Measurements from ENCODE around the gene MFNG. TPM values are rescaled to one million over a fixed set of nuclear protein-coding genes. Genes with fewer than 3 reads are reported as not detected.

MFNG gene
- total and polyA plus RNA-seq, 2 donors (not counting 1 experiment from before 2014, with no cell fraction given), result 0.15 TPM; not detected in 1

GRCh38 chr22:37451218-37451617 lies 35.0 kb downstream of the MFNG start:
- Histone ChIP-seq H3K4me1 (ENCODE audit: control insufficient read depth, extremely low read depth, insufficient read depth, low read length) (peaks cover 18% of the 10 kb centered on the region), H4K20me1 (ENCODE audit: control insufficient read depth, extremely low read depth, insufficient read depth, low read length) (no peaks in the 10 kb centered on the region), H3K9ac (ENCODE audit: insufficient read depth, low read length) (no peak overlapping the region), H3K27ac (ENCODE audit: insufficient read depth, low read length) (no peak overlapping the region), H3K27me3 (ENCODE audit: control insufficient read depth, insufficient read depth, low read length) (peaks cover 8% of the 10 kb centered on the region), H2AFZ (ENCODE audit: low read length) (no peak overlapping the region), H3K4me2 (ENCODE audit: extremely low read depth, insufficient read depth, low read length) (no peak overlapping the region), H3K9me3 (ENCODE audit: control insufficient read depth, insufficient read depth, low read depth, low read length) (no peaks in the 10 kb centered on the region), H3K36me3 (ENCODE audit: control insufficient read depth, insufficient read depth, low read length) (no peaks in the 10 kb centered on the region), H3K4me3 (replicated peaks in 1 of 4; ENCODE audit: control extremely low read depth in 1 of 4, insufficient read depth in 1 of 4, low read depth in 3 of 4, low read length in 4 of 4) (no peak overlapping the region), H3K79me2 (ENCODE audit: control insufficient read depth, insufficient read depth, low read length) (no peaks in the 10 kb centered on the region)
- no peak for DNase-seq (ENCODE audit: low read depth in 2 of 2)
- TF ChIP-seq, protein P1, sequence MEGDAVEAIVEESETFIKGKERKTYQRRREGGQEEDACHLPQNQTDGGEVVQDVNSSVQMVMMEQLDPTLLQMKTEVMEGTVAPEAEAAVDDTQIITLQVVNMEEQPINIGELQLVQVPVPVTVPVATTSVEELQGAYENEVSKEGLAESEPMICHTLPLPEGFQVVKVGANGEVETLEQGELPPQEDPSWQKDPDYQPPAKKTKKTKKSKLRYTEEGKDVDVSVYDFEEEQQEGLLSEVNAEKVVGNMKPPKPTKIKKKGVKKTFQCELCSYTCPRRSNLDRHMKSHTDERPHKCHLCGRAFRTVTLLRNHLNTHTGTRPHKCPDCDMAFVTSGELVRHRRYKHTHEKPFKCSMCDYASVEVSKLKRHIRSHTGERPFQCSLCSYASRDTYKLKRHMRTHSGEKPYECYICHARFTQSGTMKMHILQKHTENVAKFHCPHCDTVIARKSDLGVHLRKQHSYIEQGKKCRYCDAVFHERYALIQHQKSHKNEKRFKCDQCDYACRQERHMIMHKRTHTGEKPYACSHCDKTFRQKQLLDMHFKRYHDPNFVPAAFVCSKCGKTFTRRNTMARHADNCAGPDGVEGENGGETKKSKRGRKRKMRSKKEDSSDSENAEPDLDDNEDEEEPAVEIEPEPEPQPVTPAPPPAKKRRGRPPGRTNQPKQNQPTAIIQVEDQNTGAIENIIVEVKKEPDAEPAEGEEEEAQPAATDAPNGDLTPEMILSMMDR (conservative IDR thresholded peaks at IDR 0.05 in 1 of 2, IDR thresholded peaks at IDR 0.05 in 1 of 2; ENCODE audit: low read depth in 1 of 2, low read length in 2 of 2), result no peak
- no peak for TF ChIP-seq EZH2 (IDR thresholded peaks at IDR 0.05; ENCODE audit: low read length, missing control alignments)

GRCh38 chr22:37449331-37450001 lies 36.7 kb downstream of the MFNG start:
- peaks cover 8% of the 10 kb centered on the region for H3K27me3 ChIP-seq (ENCODE audit: control insufficient read depth, insufficient read depth, low read length)
- no peaks in the 10 kb centered on the region for H3K79me2 ChIP-seq (ENCODE audit: control insufficient read depth, insufficient read depth, low read length)
- peaks cover 2% of the 10 kb centered on the region for H3K4me1 ChIP-seq (ENCODE audit: control insufficient read depth, extremely low read depth, insufficient read depth, low read length)
- H3K4me3 ChIP-seq (replicated peaks in 1 of 4; ENCODE audit: control extremely low read depth in 1 of 4, insufficient read depth in 1 of 4, low read depth in 3 of 4, low read length in 4 of 4), result no peak overlapping the region
- H3K9me3 ChIP-seq (ENCODE audit: control insufficient read depth, insufficient read depth, low read depth, low read length), result no peaks in the 10 kb centered on the region
- no peak overlapping the region for H3K4me2 ChIP-seq (ENCODE audit: extremely low read depth, insufficient read depth, low read length)
- H3K9ac ChIP-seq (ENCODE audit: insufficient read depth, low read length), result no peak overlapping the region
- H3K36me3 ChIP-seq (ENCODE audit: control insufficient read depth, insufficient read depth, low read length), result no peaks in the 10 kb centered on the region
- DNase-seq (ENCODE audit: low read depth in 2 of 2), result no peak
- no peak for TF ChIP-seq EZH2 (IDR thresholded peaks at IDR 0.05; ENCODE audit: low read length, missing control alignments)
- TF ChIP-seq, protein P1 (conservative IDR thresholded peaks at IDR 0.05 in 1 of 2, IDR thresholded peaks at IDR 0.05 in 1 of 2; ENCODE audit: low read depth in 1 of 2, low read length in 2 of 2), result no peak
- H3K27ac ChIP-seq (ENCODE audit: insufficient read depth, low read length), result no peak overlapping the region
- H4K20me1 ChIP-seq (ENCODE audit: control insufficient read depth, extremely low read depth, insufficient read depth, low read length), result no peaks in the 10 kb centered on the region
- no peak overlapping the region for H2AFZ ChIP-seq (ENCODE audit: low read length)

GRCh38 chr22:37448516-37449127 lies 37.6 kb downstream of the MFNG start:
- no peak for TF ChIP-seq EZH2 (IDR thresholded peaks at IDR 0.05; ENCODE audit: low read length, missing control alignments)
- TF ChIP-seq, protein P1 (conservative IDR thresholded peaks at IDR 0.05 in 1 of 2, IDR thresholded peaks at IDR 0.05 in 1 of 2; ENCODE audit: low read depth in 1 of 2, low read length in 2 of 2), result no peak
- no peak overlapping the region for H2AFZ ChIP-seq (ENCODE audit: low read length)
- no peaks in the 10 kb centered on the region for H3K4me1 ChIP-seq (ENCODE audit: control insufficient read depth, extremely low read depth, insufficient read depth, low read length)
- DNase-seq (ENCODE audit: low read depth in 2 of 2), result no peak
- H3K9ac ChIP-seq (ENCODE audit: insufficient read depth, low read length), result no peak overlapping the region
- no peaks in the 10 kb centered on the region for H4K20me1 ChIP-seq (ENCODE audit: control insufficient read depth, extremely low read depth, insufficient read depth, low read length)
- H3K27ac ChIP-seq (ENCODE audit: insufficient read depth, low read length), result no peak overlapping the region
- H3K4me3 ChIP-seq (replicated peaks in 1 of 4; ENCODE audit: control extremely low read depth in 1 of 4, insufficient read depth in 1 of 4, low read depth in 3 of 4, low read length in 4 of 4), result no peak overlapping the region
- no peak overlapping the region for H3K4me2 ChIP-seq (ENCODE audit: extremely low read depth, insufficient read depth, low read length)
- no peaks in the 10 kb centered on the region for H3K9me3 ChIP-seq (ENCODE audit: control insufficient read depth, insufficient read depth, low read depth, low read length)
- H3K27me3 ChIP-seq (ENCODE audit: control insufficient read depth, insufficient read depth, low read length), result peaks cover 8% of the 10 kb centered on the region
- H3K79me2 ChIP-seq (ENCODE audit: control insufficient read depth, insufficient read depth, low read length), result no peaks in the 10 kb centered on the region
- no peaks in the 10 kb centered on the region for H3K36me3 ChIP-seq (ENCODE audit: control insufficient read depth, insufficient read depth, low read length)
